ENCODE data around the gene ANTXR1. TPM values are rescaled to one million over a fixed set of nuclear protein-coding genes. Genes with fewer than 3 reads are reported as not detected.

The ANTXR1 gene
- total RNA-seq, 1 experiment from 2014 or later: 11.1 TPM

- no peak for DNase-seq (ENCODE audit: low read depth)
These were observed 84.2 kb downstream of the ANTXR1 start for GRCh38 chr2:69097148-69097610.

GRCh38 chr2:69097891-69098655 lies 85.1 kb downstream of the ANTXR1 start:
- no peak for DNase-seq (ENCODE audit: low read depth)

- no peak for DNase-seq (ENCODE audit: low read depth)
These were observed 86.6 kb downstream of the ANTXR1 start for GRCh38 chr2:69099541-69099940.

- no peak for DNase-seq (ENCODE audit: low read depth)
These were observed 87.3 kb downstream of the ANTXR1 start for GRCh38 chr2:69100220-69100723.

- DNase-seq (ENCODE audit: low read depth): no peak
These were observed 89.1 kb downstream of the ANTXR1 start for GRCh38 chr2:69102041-69102593.

GRCh38 chr2:69103419-69103818 lies 90.4 kb downstream of the ANTXR1 start:
- DNase-seq (ENCODE audit: low read depth): no peak

GRCh38 chr2:69104261-69104660 lies 91.3 kb downstream of the ANTXR1 start:
- DNase-seq (ENCODE audit: low read depth): no peak

GRCh38 chr2:69109255-69109654 lies 96.3 kb downstream of the ANTXR1 start:
- no peak for DNase-seq (ENCODE audit: low read depth)

GRCh38 chr2:69111076-69111475 lies 98.1 kb downstream of the ANTXR1 start:
- no peak for DNase-seq (ENCODE audit: low read depth)

- no peak for DNase-seq (ENCODE audit: low read depth)
These were observed 100.6 kb downstream of the ANTXR1 start for GRCh38 chr2:69113627-69114026.

- no peak for DNase-seq (ENCODE audit: low read depth)
These were observed 101.6 kb downstream of the ANTXR1 start for GRCh38 chr2:69114534-69114933.

GRCh38 chr2:69116438-69116837 lies 103.5 kb downstream of the ANTXR1 start:
- DNase-seq (ENCODE audit: low read depth): no peak

GRCh38 chr2:69118609-69119008 lies 105.6 kb downstream of the ANTXR1 start:
- DNase-seq (ENCODE audit: low read depth): peak; percentile 8

GRCh38 chr2:69119104-69119894 lies 106.3 kb downstream of the ANTXR1 start:
- DNase-seq (ENCODE audit: low read depth): no peak

- DNase-seq (ENCODE audit: low read depth): peak; percentile 65
These were observed 109.3 kb downstream of the ANTXR1 start for GRCh38 chr2:69122271-69122670.

- DNase-seq (ENCODE audit: low read depth): no peak
These were observed 110.2 kb downstream of the ANTXR1 start for GRCh38 chr2:69123182-69123581.

GRCh38 chr2:69124343-69124742 lies 111.4 kb downstream of the ANTXR1 start:
- DNase-seq (ENCODE audit: low read depth): no peak

- DNase-seq (ENCODE audit: low read depth): no peak
These were observed 112.8 kb downstream of the ANTXR1 start for GRCh38 chr2:69125816-69126215.

GRCh38 chr2:69126341-69126740 lies 113.4 kb downstream of the ANTXR1 start:
- DNase-seq (ENCODE audit: low read depth): no peak

GRCh38 chr2:69131452-69131851 lies 118.5 kb downstream of the ANTXR1 start:
- DNase-seq (ENCODE audit: low read depth): no peak

GRCh38 chr2:69131983-69132675 lies 119.2 kb downstream of the ANTXR1 start:
- DNase-seq (ENCODE audit: low read depth): peak; percentile 25

Data from Daoy (cell line).